ENCODE results near the gene CCDC194.

CCDC194 gene

DNA sequence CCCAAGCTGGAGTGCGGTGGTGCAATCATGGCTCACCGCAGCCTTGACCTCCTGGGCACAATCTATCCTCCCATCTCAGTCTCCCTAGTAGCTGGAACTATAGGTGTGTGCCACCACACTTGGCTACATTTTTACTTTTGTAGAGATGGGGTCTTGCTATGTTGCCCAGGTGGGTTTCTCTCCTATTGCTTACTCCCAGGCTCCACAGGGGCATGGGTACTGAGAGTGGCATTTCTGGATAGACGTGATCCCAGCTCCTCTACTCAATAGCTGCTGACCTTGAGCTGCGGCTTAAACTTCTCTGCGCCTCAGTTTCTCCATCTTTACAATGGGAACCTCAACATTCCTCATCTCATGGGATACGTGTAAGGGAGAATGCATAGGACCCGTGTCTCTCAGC lies 37.4 kb upstream of the CCDC194 start:
- Histone ChIP-seq H3K27me3 (ENCODE audit: insufficient read depth, low read depth, severe bottlenecking) (no peaks in the 10 kb centered on the region), H3K36me3 (no peaks in the 10 kb centered on the region), H3K4me3 (ENCODE audit: low read depth, low read length) (no peak overlapping the region), H3K9me3 (ENCODE audit: severe bottlenecking) (no peaks in the 10 kb centered on the region), H3K27ac (no peak overlapping the region)
- TF ChIP-seq, protein P1, sequence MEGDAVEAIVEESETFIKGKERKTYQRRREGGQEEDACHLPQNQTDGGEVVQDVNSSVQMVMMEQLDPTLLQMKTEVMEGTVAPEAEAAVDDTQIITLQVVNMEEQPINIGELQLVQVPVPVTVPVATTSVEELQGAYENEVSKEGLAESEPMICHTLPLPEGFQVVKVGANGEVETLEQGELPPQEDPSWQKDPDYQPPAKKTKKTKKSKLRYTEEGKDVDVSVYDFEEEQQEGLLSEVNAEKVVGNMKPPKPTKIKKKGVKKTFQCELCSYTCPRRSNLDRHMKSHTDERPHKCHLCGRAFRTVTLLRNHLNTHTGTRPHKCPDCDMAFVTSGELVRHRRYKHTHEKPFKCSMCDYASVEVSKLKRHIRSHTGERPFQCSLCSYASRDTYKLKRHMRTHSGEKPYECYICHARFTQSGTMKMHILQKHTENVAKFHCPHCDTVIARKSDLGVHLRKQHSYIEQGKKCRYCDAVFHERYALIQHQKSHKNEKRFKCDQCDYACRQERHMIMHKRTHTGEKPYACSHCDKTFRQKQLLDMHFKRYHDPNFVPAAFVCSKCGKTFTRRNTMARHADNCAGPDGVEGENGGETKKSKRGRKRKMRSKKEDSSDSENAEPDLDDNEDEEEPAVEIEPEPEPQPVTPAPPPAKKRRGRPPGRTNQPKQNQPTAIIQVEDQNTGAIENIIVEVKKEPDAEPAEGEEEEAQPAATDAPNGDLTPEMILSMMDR (IDR thresholded peaks at IDR 0.05; ENCODE audit: low read depth, low read length): no peak
- DNase-seq: no peak

DNA sequence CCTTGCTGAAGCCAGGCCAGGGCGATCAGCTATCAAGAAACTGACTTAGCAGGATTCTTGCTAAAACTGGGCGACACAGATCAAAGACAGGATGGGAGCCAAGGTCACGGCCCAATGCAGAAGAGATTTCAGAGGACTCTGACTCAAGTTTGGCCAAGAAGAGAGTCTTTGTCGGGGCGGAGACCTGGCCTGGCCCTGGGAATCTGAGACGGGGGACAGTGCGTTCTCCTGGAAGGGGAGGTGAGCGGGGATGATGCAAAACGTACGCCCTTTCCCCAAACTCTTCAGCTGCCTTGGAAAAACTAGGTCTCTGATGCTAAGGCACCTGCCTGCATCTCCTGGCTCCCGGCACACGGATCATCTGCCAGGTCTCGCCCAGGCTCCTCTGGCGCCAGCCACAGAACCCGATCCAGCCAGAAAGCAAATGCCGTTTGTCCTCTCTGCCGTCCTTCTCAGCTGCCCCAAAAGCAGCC lies 35.7 kb upstream of the CCDC194 start:
- Histone ChIP-seq H3K36me3 (no peaks in the 10 kb centered on the region), H3K4me3 (ENCODE audit: low read depth, low read length) (no peak overlapping the region), H3K27ac (no peak overlapping the region), H3K27me3 (ENCODE audit: insufficient read depth, low read depth, severe bottlenecking) (no peaks in the 10 kb centered on the region), H3K9me3 (ENCODE audit: severe bottlenecking) (no peaks in the 10 kb centered on the region)
- TF ChIP-seq, protein P1 (IDR thresholded peaks at IDR 0.05; ENCODE audit: low read depth, low read length): no peak
- no peak for DNase-seq

DNA sequence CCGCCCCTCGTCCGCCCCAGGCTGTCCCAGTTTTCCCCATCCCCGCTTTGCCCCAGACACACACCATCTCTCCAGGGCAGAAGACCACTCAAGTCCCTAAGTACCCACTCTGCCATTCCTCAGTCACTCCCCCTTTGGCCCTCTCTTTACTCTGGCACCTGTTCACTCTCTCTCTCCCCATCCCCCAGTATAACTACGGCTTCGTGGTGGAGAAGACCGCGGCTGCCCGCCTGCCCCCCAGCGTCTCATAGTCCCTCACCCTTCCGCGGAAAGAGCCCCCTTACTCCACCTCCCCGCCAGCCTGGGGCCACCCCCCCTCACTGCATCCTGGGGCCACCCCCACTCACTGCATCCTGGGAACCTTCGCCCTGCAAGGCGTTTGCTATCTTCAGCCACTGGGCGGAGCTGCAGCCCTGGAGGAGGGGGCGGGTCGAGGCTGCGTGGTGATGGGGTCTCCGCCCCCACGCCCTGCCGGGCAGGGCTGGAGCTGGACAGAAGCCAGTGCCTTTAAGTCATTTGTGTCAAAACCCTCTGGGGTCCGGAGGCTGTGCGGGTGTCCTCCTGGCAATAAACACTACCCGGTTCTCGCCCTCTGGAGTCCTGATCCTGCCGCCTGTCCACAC lies 30.9 kb upstream of the CCDC194 start:
- TF ChIP-seq, protein P1 (IDR thresholded peaks at IDR 0.05; ENCODE audit: low read depth, low read length): peak; percentile 87
- H3K4me3 ChIP-seq (ENCODE audit: low read depth, low read length): peak overlapping the region; percentile 14; the same call in 1 of the 2 replicates
- H3K27me3 ChIP-seq (ENCODE audit: insufficient read depth, low read depth, severe bottlenecking): no peaks in the 10 kb centered on the region
- DNase-seq: peak; percentile 89
- peak overlapping the region; percentile 45 for H3K27ac ChIP-seq
- H3K9me3 ChIP-seq (ENCODE audit: severe bottlenecking): no peaks in the 10 kb centered on the region
- H3K36me3 ChIP-seq: peaks cover 15% of the 10 kb centered on the region

DNA sequence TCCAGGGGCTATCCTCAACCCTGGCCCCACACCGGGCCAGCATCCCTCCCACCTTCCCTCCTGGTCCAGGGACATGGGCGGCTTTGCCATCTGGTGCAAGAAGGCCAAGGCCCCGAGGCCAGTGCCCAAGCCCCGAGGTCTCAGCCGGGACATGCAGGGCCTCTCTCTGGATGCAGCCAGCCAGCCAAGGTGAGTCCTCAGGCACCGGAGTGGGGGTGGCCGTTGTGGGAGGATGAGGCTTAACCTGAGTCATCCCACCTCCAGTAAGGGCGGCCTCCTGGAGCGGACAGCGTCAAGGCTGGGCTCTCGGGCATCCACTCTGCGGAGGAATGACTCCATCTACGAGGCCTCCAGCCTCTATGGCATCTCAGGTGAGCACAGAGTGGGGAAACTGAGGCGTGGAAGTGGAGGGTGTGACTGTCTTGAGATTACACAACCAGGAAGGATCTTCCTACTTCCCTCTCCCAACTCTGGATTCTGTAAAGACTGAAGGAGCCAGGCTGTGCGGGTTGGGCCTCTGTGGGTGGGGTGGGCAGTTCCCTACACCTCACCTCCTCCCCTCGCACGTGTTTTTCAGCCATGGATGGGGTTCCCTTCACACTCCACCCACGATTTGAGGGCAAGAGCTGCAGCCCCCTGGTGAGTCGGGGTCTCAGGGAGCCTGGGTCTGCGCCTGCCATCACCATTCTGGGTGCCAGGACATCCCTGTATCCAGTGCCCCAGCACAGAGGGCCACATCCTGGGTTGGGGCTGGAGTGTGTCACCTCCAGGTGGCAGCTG lies 29.6 kb upstream of the CCDC194 start:
- H3K27ac ChIP-seq: no peak overlapping the region
- DNase-seq: no peak
- H3K36me3 ChIP-seq: peaks cover 15% of the 10 kb centered on the region
- H3K27me3 ChIP-seq (ENCODE audit: insufficient read depth, low read depth, severe bottlenecking): no peaks in the 10 kb centered on the region
- no peaks in the 10 kb centered on the region for H3K9me3 ChIP-seq (ENCODE audit: severe bottlenecking)
- no peak overlapping the region for H3K4me3 ChIP-seq (ENCODE audit: low read depth, low read length)
- TF ChIP-seq, protein P1 (IDR thresholded peaks at IDR 0.05; ENCODE audit: low read depth, low read length): no peak

DNA sequence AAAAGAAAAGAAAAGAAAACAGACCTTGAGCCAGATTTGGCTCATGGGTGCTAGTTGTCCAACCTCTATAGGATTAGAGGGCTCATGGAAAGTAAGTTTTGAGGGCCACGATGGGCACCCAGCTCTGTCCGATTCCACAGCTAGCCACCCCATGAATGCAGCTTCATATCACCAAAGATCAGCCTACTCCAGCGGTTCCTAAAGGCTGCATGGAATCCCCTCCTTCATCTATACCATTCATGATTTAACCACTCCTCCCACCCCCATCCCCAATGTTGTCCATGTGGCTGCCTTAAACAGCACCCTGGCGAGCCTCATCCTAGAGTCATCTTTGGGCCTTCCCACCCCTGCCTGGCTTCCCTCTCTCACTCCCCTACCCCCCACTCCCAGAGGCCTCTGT lies 27.9 kb upstream of the CCDC194 start:
- H3K36me3 ChIP-seq: peaks cover 15% of the 10 kb centered on the region
- H3K9me3 ChIP-seq (ENCODE audit: severe bottlenecking): no peaks in the 10 kb centered on the region
- H3K27me3 ChIP-seq (ENCODE audit: insufficient read depth, low read depth, severe bottlenecking): no peaks in the 10 kb centered on the region
- no peak overlapping the region for H3K27ac ChIP-seq
- H3K4me3 ChIP-seq (ENCODE audit: low read depth, low read length): no peak overlapping the region
- DNase-seq: no peak
- TF ChIP-seq, protein P1 (IDR thresholded peaks at IDR 0.05; ENCODE audit: low read depth, low read length): no peak
